DMS 273 treated with DMSO at 0.1 percent for 48 hours (cell line): ENCODE data around the gene SDCBP2.

Experiments used
- DNase-seq: peaks from one replicate; lab custom pipeline; 2025; lab: John Stamatoyannopoulos, UW

SDCBP2 gene, protein sequence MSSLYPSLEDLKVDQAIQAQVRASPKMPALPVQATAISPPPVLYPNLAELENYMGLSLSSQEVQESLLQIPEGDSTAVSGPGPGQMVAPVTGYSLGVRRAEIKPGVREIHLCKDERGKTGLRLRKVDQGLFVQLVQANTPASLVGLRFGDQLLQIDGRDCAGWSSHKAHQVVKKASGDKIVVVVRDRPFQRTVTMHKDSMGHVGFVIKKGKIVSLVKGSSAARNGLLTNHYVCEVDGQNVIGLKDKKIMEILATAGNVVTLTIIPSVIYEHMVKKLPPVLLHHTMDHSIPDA

DNA sequence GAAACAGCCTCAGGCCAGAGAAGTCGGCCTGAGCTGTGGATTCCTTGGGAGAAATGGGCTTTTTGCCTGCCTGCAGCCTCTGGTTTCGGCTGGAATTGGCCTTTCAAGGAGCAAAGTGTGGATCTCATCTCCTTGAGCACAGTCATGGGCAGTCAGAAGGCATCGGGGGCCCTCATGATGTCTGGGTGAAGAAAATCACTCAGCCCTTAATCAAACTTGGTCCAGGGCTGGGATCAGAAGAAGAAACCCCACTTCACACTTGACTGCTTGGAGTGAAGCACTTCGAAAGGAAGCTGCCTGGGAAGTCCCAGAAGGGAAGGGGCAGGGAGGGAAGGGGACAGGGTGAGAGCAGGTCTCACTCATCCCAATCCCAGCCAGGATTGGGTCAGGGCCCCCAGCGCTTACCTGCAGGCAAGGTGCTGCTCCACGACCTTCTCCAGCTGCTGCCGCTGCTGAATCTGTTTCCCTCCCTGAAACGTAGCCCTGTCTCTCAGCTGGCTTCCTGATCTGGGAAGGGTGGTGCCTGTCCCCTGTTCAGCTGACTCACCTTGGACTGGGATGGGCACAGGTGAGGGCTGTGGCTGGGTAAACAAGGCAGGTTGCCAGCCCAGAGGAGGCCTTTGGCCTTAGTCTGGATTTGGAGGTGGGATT, at the start of gene SDCBP2:
Gene SDCBP2, minus strand, starts transcription at position 460 of the 651 bp plus-strand sequence. CDS start 8,723 bp downstream, outside the sequence.
- no peak for DNase-seq

GRCh38 chr20:1378735-1379125, 49.8 kb upstream of the SDCBP2 start:
- DNase-seq = no peak

GRCh38 chr20:1377984-1378734, 49.2 kb upstream of the SDCBP2 start:
- no peak for DNase-seq

GRCh38 chr20:1377341-1377871, 48.5 kb upstream of the SDCBP2 start:
- no peak for DNase-seq

GRCh38 chr20:1376408-1377270, 47.7 kb upstream of the SDCBP2 start:
- DNase-seq = no peak

DNA sequence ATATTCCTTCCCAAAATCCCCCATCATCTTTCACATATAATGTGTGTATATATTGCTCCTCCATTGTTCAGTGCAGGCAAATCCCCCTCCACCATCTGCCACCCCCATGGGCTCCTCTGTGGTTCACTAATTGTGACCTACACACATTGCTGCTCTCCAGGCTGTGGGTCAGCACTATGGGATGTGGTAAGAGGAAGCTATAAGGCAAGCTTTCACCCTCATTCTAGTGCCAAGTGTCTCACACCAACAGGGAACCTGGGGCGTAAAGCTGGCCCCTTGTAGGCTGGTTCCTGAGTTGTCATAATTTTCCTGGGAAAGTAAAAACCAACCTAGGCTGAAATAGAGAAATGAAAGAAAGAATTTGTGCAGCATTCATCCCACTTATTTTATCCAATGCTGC, 47.1 kb upstream of the SDCBP2 start:
- DNase-seq = no peak

GRCh38 chr20:1375515-1375914, 46.6 kb upstream of the SDCBP2 start:
- no peak for DNase-seq

DNA sequence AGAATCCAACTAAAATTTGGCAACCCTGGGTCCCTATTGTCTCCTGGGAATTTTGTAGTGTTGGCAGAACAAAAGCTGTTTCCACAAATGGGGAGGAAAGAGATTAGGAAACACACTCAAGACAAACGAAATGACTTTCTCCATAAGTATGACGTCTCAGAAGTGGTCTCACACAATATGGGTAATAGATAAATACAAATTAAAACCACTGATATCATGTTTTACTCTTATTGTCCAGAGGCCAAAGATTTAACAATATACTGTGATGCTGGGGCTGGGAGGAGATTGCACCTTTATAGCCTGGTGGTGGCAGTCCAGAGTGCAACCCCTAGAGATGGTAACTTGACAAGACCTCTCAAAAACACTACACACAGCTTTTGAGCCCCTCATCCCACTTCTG, 45.3 kb upstream of the SDCBP2 start:
- DNase-seq = no peak

- no peak for DNase-seq
Observed at GRCh38 chr20:1373614-1374013, 44.7 kb upstream of the SDCBP2 start.

DNA sequence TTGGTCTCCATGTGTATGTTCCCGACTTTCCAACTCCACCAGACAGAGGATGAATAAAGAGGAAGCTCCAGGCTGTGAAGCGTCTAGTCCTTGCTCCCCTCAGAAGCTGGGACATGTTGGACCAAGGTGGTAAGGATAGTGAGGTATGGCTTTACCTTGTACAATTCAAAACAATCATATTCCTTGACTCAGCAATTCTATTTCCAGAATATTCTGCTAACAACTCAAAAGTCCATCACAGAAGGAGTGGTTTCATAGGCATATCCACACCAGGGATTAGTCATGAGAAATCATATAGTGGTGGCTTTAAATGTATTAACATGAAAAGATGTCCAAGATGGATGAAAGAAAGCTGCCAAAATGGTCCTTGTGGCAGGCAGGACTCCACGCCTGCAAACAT, 44.1 kb upstream of the SDCBP2 start:
- no peak for DNase-seq

- DNase-seq = no peak
Observed at GRCh38 chr20:1371830-1372539, 43.0 kb upstream of the SDCBP2 start.

- DNase-seq = no peak
Observed at GRCh38 chr20:1371202-1371782, 42.4 kb upstream of the SDCBP2 start.

- DNase-seq = no peak
Observed at GRCh38 chr20:1370548-1371110, 41.7 kb upstream of the SDCBP2 start.

GRCh38 chr20:1369970-1370369, 41.0 kb upstream of the SDCBP2 start:
- no peak for DNase-seq

GRCh38 chr20:1368448-1369199, 39.7 kb upstream of the SDCBP2 start:
- DNase-seq = no peak

GRCh38 chr20:1367479-1367878, 38.5 kb upstream of the SDCBP2 start:
- DNase-seq = no peak

DNA sequence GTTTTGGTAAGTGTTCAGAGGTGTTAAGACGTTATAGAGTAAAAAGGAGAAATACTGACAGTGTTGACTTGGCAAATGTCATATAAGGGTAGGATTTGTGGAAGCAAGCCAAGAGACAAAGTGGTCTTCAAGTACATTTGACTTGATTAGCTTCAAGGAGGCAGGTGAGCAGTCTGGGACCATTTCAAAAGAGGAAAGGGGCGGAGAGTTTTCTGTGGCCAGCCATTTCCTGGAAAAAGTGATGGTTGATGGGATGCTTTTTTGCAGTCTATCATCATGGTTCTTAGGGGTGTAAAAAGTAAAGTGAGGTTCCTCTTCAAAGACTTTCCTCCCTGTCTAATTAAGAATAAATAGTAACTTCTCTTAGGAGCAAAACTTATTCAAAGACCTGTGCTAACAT, 35.2 kb upstream of the SDCBP2 start:
- no peak for DNase-seq

- DNase-seq = no peak
Observed at GRCh38 chr20:1363522-1363921, 34.6 kb upstream of the SDCBP2 start.

- no peak for DNase-seq
Observed at GRCh38 chr20:1362484-1362883, 33.5 kb upstream of the SDCBP2 start.
